GM06990 (cell line): ENCODE measurements around the gene TXNDC16.

Source experiments
- DNase-seq: peaks from one replicate; pipeline ENCODE4 v3.0.0-alpha.2; 2011; ENCODE audit not compliant: insufficient read length; ENCODE audit errors: extremely low read depth
- H3K27me3 ChIP-seq: replicated peaks from 2 replicates; pipeline ENCODE4 v1.6.0; 2011; ENCODE audit warnings: low read length; ENCODE audit not compliant: control insufficient read depth, insufficient read depth
- H3K36me3 ChIP-seq: 2 replicates; pipeline ENCODE4 v1.5.1; 2011; ENCODE audit warnings: low read length; ENCODE audit not compliant: control insufficient read depth, insufficient read depth
- H3K4me3 ChIP-seq: replicated peaks from 2 replicates; pipeline ENCODE4 v1.5.1; 2011; ENCODE audit warnings: low read depth, mild to moderate bottlenecking, control low read depth, low read length
- CTCF ChIP-seq: IDR thresholded peaks from 2 replicates; pipeline ENCODE4 v1.5.1; 2011; ENCODE audit warnings: low read length, control low read depth, mild to moderate bottlenecking, inconsistent platforms; ENCODE audit not compliant: insufficient read depth, poor library complexity, severe bottlenecking

TXNDC16 gene

DNA sequence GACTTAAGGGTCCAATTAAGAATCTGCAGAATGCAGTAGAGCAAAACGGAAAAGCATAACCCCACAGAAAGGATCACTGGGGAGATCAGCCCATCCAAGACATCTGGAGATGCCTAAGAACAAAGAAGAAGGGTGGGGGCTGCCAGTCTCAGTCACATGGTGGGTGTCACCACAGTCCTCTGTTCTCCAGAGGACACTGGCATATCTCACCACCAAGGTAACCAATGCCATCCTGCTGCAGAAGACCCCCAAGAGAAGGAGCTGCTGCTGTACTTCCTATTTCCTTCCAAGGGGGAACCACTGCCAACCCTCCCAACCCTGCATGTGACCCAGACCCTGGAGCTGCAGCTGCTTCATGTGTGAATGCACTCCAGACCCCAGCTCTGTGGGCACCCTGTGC lies 147.0 kb downstream of the TXNDC16 start:
- TF ChIP-seq CTCF, result no peak
- Histone ChIP-seq H3K4me3 (no peak overlapping the region), H3K27me3 (no peaks in the 10 kb centered on the region), H3K36me3 (no peaks in the 10 kb centered on the region)
- DNase-seq, result no peak

- H3K36me3 ChIP-seq, result no peaks in the 10 kb centered on the region
- no peak for DNase-seq
- no peaks in the 10 kb centered on the region; the same call in 1 of the 2 replicates for H3K27me3 ChIP-seq
- H3K4me3 ChIP-seq, result no peak overlapping the region
- TF ChIP-seq CTCF, result no peak
Measured at GRCh38 chr14:52402812-52403526, 149.3 kb downstream of the TXNDC16 start.

GRCh38 chr14:52400846-52401245 lies 151.5 kb downstream of the TXNDC16 start:
- H3K4me3 ChIP-seq, result no peak overlapping the region
- TF ChIP-seq CTCF, result no peak
- no peak for DNase-seq
- no peaks in the 10 kb centered on the region for H3K36me3 ChIP-seq
- no peaks in the 10 kb centered on the region; the same call in 1 of the 2 replicates for H3K27me3 ChIP-seq

GRCh38 chr14:52399921-52400595 lies 152.2 kb downstream of the TXNDC16 start:
- no peak for DNase-seq
- H3K36me3 ChIP-seq, result no peaks in the 10 kb centered on the region
- no peak for TF ChIP-seq CTCF
- no peaks in the 10 kb centered on the region; the same call in 1 of the 2 replicates for H3K27me3 ChIP-seq
- no peak overlapping the region for H3K4me3 ChIP-seq

GRCh38 chr14:52399104-52399503 lies 153.2 kb downstream of the TXNDC16 start:
- no peak for DNase-seq
- no peak for TF ChIP-seq CTCF
- Histone ChIP-seq H3K36me3 (no peaks in the 10 kb centered on the region), H3K27me3 (no peaks in the 10 kb centered on the region; the same call in 1 of the 2 replicates), H3K4me3 (no peak overlapping the region)
